NT2/D1 (cell line): ENCODE measurements around the gene ASB4.

Experiments
- YY1 ChIP-seq: IDR thresholded peaks from 2 replicates; pipeline ENCODE4 v1.6.1; 2011; ENCODE audit not compliant: insufficient read length, insufficient read depth
- ZNF274 ChIP-seq: IDR thresholded peaks from 2 replicates; pipeline ENCODE4 v1.6.1; 2011; ENCODE audit warnings: mild to moderate bottlenecking, low read depth, low read length

DNA sequence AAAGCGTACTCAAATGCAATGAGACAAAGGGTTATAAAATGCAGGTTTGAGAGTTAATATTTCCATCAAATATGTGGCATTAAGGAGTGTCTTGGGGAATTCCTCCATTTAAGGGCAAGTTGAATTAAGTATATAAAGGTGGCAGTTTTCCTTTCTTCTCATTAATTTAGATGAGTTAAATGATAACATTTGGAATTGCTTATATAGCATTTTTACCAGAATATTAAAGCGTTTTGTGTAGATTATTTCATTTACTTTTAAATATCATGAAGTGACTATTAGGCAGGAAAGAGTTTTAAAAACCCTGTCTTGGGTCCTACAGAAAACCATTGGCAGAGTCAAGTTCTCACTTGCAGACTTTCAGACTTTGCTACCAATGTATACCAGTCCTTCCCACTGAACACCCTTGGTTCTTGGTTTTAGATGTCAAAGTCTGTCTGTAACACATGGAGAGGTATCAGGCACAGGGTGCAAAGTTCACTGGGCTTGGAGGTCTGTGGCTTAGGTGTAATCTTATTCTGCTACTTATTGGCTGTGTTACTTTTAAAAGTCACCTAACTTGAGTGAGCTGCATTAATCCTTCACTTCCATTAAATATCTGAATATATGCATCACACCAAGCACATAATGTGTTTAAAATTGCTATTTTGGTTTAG, 51.0 kb downstream of the ASB4 start:
- TF ChIP-seq YY1 (no peak), ZNF274 (no peak)
